HCT116 (cell line): ENCODE results near the gene NCOA1. TPM values are rescaled to one million over a fixed set of nuclear protein-coding genes. Genes with fewer than 3 reads are reported as not detected.

ENCODE experiments used
- ATAC-seq: fragments of 200-7000 bp; cut with Tn5 transposase; 2 replicates; pipeline ENCODE4 v1.9.1; 2020; ENCODE audit warnings: mild to moderate bottlenecking, moderate library complexity
- BruUV-seq: library from RNA; stranded (reverse); fragments of 400-500 nt; replicated peaks from 2 replicates; lab custom pipeline; 2021; lab: Mats Ljungman, UMichigan
- CTCF ChIA-PET: fragments of 300-600 bp; sonication (Branson Sonifier 250); formaldehyde crosslinking; loops from one replicate; lab custom pipeline; 2021; ENCODE audit warnings: antibody characterized with exemption; lab: Charles Lee
- POLR2A ChIA-PET: fragments of 300-600, 350-600 bp; sonication (Branson Sonifier 250); formaldehyde crosslinking; loops from one replicate; lab custom pipeline; 2021; ENCODE audit warnings: antibody characterized with exemption; lab: Charles Lee
- RAD21 ChIA-PET, 2 experiments: fragments of 300-600 bp; sonication (Branson Sonifier 250); formaldehyde crosslinking; loops; one replicate each; lab custom pipeline; 2023; ENCODE audit warnings: low total read pairs in 2 of 2; ENCODE audit not compliant: uncharacterized antibody in 2 of 2, unreplicated experiment in 2 of 2, low non-redundant PET in 1 of 2; lab: Charles Lee
- DNase-seq: peaks from one replicate; pipeline ENCODE4 v3.0.0-alpha.2; 2010; ENCODE audit warnings: low read depth, low spot score
- H2AFZ ChIP-seq: fragments of 200-600 bp; shearing (Covaris generic), sonication (generic); 2 replicates; pipeline ENCODE4 v1.6.1; 2017; ENCODE audit warnings: low read depth, mixed run types, mixed read lengths, antibody characterized with exemption, low read length; ENCODE audit not compliant: poor library complexity, severe bottlenecking
- H3K27ac ChIP-seq: 2 replicates; pipeline ENCODE4 v1.5.1; 2012; ENCODE audit warnings: low read depth, low read length
- H3K27me3 ChIP-seq: fragments of 200-600 bp; sonication (generic); 2 replicates; pipeline ENCODE4 v1.6.1; 2016; ENCODE audit warnings: mixed run types, low read length, mixed read lengths; ENCODE audit not compliant: insufficient read depth
- H3K36me3 ChIP-seq, 2 experiments: fragments of 200-500 bp in 1 of 2; fragments of 200-600 bp in 1 of 2; sonication (Bioruptor generic) in 1 of 2; sonication (generic) in 1 of 2; 2 replicates each; pipeline versions ENCODE4 v1.5.1 to v1.6.1; 2014 to 2016; ENCODE audit warnings: low read length in 2 of 2, inconsistent platforms in 1 of 2, mixed read lengths in 1 of 2, mixed run types in 1 of 2; ENCODE audit not compliant: insufficient read depth in 2 of 2, control insufficient read depth in 1 of 2
- H3K4me1 ChIP-seq, 2 experiments: fragments of 200-600 bp in 1 of 2; sonication (generic) in 1 of 2; 2 replicates each; pipeline versions ENCODE4 v1.5.1 to v1.6.1; 2012 to 2017; ENCODE audit warnings: low read length in 2 of 2, inconsistent platforms in 1 of 2, mild to moderate bottlenecking in 1 of 2, mixed read lengths in 1 of 2, mixed run types in 1 of 2, moderate library complexity in 1 of 2; ENCODE audit not compliant: insufficient read depth in 2 of 2, control insufficient read depth in 1 of 2
- H3K4me2 ChIP-seq: fragments of 200-600 bp; sonication (generic); 2 replicates; pipeline ENCODE4 v1.6.1; 2017; ENCODE audit warnings: mixed run types, low read length, mixed read lengths
- H3K4me3 ChIP-seq, 2 experiments: fragments of 200-600 bp in 1 of 2; sonication (generic) in 1 of 2; replicated peaks in 1 of 2; 2 replicates each; pipeline ENCODE4 v1.5.1; 2011 to 2016; ENCODE audit warnings: low read length in 2 of 2, control low read depth in 1 of 2, low read depth in 1 of 2, mild to moderate bottlenecking in 1 of 2, mixed read lengths in 1 of 2, mixed run types in 1 of 2
- H3K79me2 ChIP-seq: fragments of 200-600 bp; sonication (generic); 2 replicates; pipeline ENCODE4 v1.6.1; 2017; ENCODE audit warnings: mild to moderate bottlenecking, mixed run types, low read length, moderate library complexity, mixed read lengths; ENCODE audit not compliant: insufficient read depth
- H3K9ac ChIP-seq: fragments of 200-600 bp; sonication (generic); 2 replicates; pipeline ENCODE4 v1.6.1; 2016; ENCODE audit warnings: low read length, mixed read lengths
- H3K9me2 ChIP-seq: fragments of 200-600 bp; sonication (generic), shearing (Covaris generic); 2 replicates; pipeline ENCODE4 v1.6.1; 2017; ENCODE audit warnings: mixed run types, mild to moderate bottlenecking, moderate library complexity; ENCODE audit not compliant: insufficient read depth
- H3K9me3 ChIP-seq, 2 experiments: fragments of 200-500 bp in 1 of 2; fragments of 200-600 bp in 1 of 2; sonication (Bioruptor generic) in 1 of 2; sonication (generic) in 1 of 2; 2 replicates each; pipeline ENCODE4 v1.6.1; 2014 to 2017; ENCODE audit warnings: low read length in 2 of 2, mixed read lengths in 2 of 2, inconsistent platforms in 1 of 2, low read depth in 1 of 2, mild to moderate bottlenecking in 1 of 2, mixed run types in 1 of 2, moderate library complexity in 1 of 2; ENCODE audit not compliant: control insufficient read depth in 1 of 2, insufficient read depth in 1 of 2
- H4K20me1 ChIP-seq: fragments of 200-600 bp; sonication (generic), shearing (Covaris generic); 2 replicates; pipeline ENCODE4 v1.6.1; 2017; ENCODE audit warnings: mixed run types, mild to moderate bottlenecking, moderate library complexity; ENCODE audit not compliant: insufficient read depth
- CBX3 ChIP-seq: IDR thresholded peaks from 2 replicates; pipeline ENCODE4 v1.6.1; 2012; ENCODE audit warnings: low read depth
- CTCF ChIP-seq, 3 experiments: fragments of 200-600 bp in 1 of 3; sonication (generic) in 1 of 3; IDR thresholded peaks in 2 of 3; conservative IDR thresholded peaks in 1 of 3; 2 replicates each; pipeline ENCODE4 v1.5.1; 2012 to 2017; ENCODE audit warnings: low read depth in 2 of 3, low read length in 2 of 3, antibody characterized with exemption in 1 of 3, borderline replicate concordance in 1 of 3, control low read depth in 1 of 3, mild to moderate bottlenecking in 1 of 3, mixed read lengths in 1 of 3, mixed run types in 1 of 3, moderate library complexity in 1 of 3; ENCODE audit not compliant: insufficient read depth in 1 of 3
- EZH2 ChIP-seq: fragments of 200-600 bp; sonication (generic); IDR thresholded peaks from 2 replicates; pipeline ENCODE4 v1.6.1; 2017; ENCODE audit warnings: antibody characterized with exemption, mixed run types
- JUND ChIP-seq: IDR thresholded peaks from 2 replicates; pipeline ENCODE4 v1.6.1; 2012
- RAD21 ChIP-seq: IDR thresholded peaks from 2 replicates; pipeline ENCODE4 v1.6.1; 2012; ENCODE audit warnings: low read depth, mild to moderate bottlenecking
- TCF7L2 ChIP-seq: IDR thresholded peaks from 2 replicates; pipeline ENCODE4 v1.7.0; 2011; ENCODE audit warnings: borderline replicate concordance, inconsistent platforms; ENCODE audit not compliant: insufficient read depth, insufficient read length; ENCODE audit errors: extremely low read depth
- ZBTB33 ChIP-seq: IDR thresholded peaks from 2 replicates; pipeline ENCODE4 v1.6.1; 2011; ENCODE audit warnings: mild to moderate bottlenecking, low read length, moderate library complexity; ENCODE audit not compliant: insufficient replicate concordance; ENCODE audit errors: extremely low read depth
- ZFX ChIP-seq: fragments of 450-650 bp; IDR thresholded peaks from 2 replicates; pipeline ENCODE4 v1.6.1; 2017
- ZNF274 ChIP-seq: fragments of 200-500 bp; sonication (Bioruptor generic); IDR thresholded peaks from 2 replicates; pipeline ENCODE4 v1.6.1; 2014; ENCODE audit warnings: mild to moderate bottlenecking, low read depth, low read length, inconsistent platforms
- intact Hi-C: fragments of 100-400 bp; cut with micrococcal nuclease; formaldehyde crosslinking; loops from 2 replicates; pipeline ENCODE4 v1.10.0; 2022
- total RNA-seq: library from RNA; stranded (reverse); gene quantifications from one replicate; pipeline ENCODE4 v1.2.1, GENCODE V29; 2021; ENCODE audit not compliant: unreplicated experiment
- TF ChIP-seq, protein P1 (sequence below): IDR thresholded peaks from 2 replicates; pipeline ENCODE4 v1.6.1; 2012; ENCODE audit warnings: low read depth
- TF ChIP-seq, protein P2 (sequence below): IDR thresholded peaks from 2 replicates; pipeline ENCODE4 v1.6.1; 2012

NCOA1 gene
- total RNA-seq, 1 experiment from 2014 or later = 10.4 TPM

- Histone ChIP-seq H3K27me3 (no peaks in the 10 kb centered on the region), H3K9me3 (no peaks in the 10 kb centered on the region), H2AFZ (no peak overlapping the region), H3K36me3 (no peaks in the 10 kb centered on the region), H3K9ac (no peak overlapping the region), H3K4me3 (no peak overlapping the region), H3K27ac (no peak overlapping the region), H3K9me2 (no peaks in the 10 kb centered on the region), H3K4me1 (no peaks in the 10 kb centered on the region), H4K20me1 (no peaks in the 10 kb centered on the region), H3K4me2 (no peak overlapping the region), H3K79me2 (no peaks in the 10 kb centered on the region)
- BruUV-seq = no TSS peak
- CTCF ChIA-PET = no interaction called here
- TF ChIP-seq, protein P1, sequence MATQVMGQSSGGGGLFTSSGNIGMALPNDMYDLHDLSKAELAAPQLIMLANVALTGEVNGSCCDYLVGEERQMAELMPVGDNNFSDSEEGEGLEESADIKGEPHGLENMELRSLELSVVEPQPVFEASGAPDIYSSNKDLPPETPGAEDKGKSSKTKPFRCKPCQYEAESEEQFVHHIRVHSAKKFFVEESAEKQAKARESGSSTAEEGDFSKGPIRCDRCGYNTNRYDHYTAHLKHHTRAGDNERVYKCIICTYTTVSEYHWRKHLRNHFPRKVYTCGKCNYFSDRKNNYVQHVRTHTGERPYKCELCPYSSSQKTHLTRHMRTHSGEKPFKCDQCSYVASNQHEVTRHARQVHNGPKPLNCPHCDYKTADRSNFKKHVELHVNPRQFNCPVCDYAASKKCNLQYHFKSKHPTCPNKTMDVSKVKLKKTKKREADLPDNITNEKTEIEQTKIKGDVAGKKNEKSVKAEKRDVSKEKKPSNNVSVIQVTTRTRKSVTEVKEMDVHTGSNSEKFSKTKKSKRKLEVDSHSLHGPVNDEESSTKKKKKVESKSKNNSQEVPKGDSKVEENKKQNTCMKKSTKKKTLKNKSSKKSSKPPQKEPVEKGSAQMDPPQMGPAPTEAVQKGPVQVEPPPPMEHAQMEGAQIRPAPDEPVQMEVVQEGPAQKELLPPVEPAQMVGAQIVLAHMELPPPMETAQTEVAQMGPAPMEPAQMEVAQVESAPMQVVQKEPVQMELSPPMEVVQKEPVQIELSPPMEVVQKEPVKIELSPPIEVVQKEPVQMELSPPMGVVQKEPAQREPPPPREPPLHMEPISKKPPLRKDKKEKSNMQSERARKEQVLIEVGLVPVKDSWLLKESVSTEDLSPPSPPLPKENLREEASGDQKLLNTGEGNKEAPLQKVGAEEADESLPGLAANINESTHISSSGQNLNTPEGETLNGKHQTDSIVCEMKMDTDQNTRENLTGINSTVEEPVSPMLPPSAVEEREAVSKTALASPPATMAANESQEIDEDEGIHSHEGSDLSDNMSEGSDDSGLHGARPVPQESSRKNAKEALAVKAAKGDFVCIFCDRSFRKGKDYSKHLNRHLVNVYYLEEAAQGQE = no peak
- no peak for TF ChIP-seq CTCF (IDR thresholded peaks at IDR 0.05 in 2 of 3, conservative IDR thresholded peaks at IDR 0.05 in 1 of 3; ENCODE audit: borderline replicate concordance in 1 of 3, insufficient read depth in 1 of 3, low read depth in 2 of 3, low read length in 2 of 3)
- TF ChIP-seq ZBTB33 = no peak
- no peak for TF ChIP-seq CBX3
- TF ChIP-seq RAD21 = no peak
- TF ChIP-seq JUND = no peak
- no peak for TF ChIP-seq EZH2
- no peak for TF ChIP-seq ZNF274
- TF ChIP-seq ZFX = no peak
- no peak for TF ChIP-seq TCF7L2
- TF ChIP-seq, protein P2, sequence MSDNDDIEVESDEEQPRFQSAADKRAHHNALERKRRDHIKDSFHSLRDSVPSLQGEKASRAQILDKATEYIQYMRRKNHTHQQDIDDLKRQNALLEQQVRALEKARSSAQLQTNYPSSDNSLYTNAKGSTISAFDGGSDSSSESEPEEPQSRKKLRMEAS = no peak
- intact Hi-C loops = no loop called here
- RAD21 ChIA-PET = no interaction called here
- POLR2A ChIA-PET = no interaction called here
- ATAC-seq (no peak), DNase-seq (no peak)
These were observed 95.9 kb downstream of the NCOA1 start for GRCh38 chr2:24586955-24587354.
